Small intestine (tissue), 7 donors: ENCODE measurements around the gene CACUL1. TPM values are rescaled to one million over a fixed set of nuclear protein-coding genes. Genes with fewer than 3 reads are reported as not detected.
"Not testable (repeated sequence)": the region's sequence is repeated elsewhere in the genome, so short reads cannot be mapped to it uniquely, and the experiment has no call there.

Source experiments
- DNase-seq, 2 donors: peaks; one replicate each; pipeline versions ENCODE4 v3.0.0 to v3.0.0-alpha.2; 2013
- FAIRE-seq: peaks from 2 replicates; lab custom pipeline; 2012; peaks lifted over from hg19 to GRCh38; lab: Jason Lieb, UNC
- H3K27ac ChIP-seq, 3 donors: one replicate each; pipeline ENCODE4 v1.5.1; 2013; ENCODE audit warnings: low read length in 2 of 3, mild to moderate bottlenecking in 2 of 3, control low read depth in 1 of 3, inconsistent platforms in 1 of 3, low read depth in 1 of 3, moderate library complexity in 1 of 3
- H3K27me3 ChIP-seq, 3 donors: one replicate each; pipeline ENCODE4 v1.6.1; 2013; ENCODE audit warnings: low read length in 3 of 3, inconsistent platforms in 1 of 3; ENCODE audit not compliant: control insufficient read depth in 3 of 3, insufficient read depth in 3 of 3
- H3K36me3 ChIP-seq, 3 donors: one replicate each; pipeline ENCODE4 v1.6.1; 2013; ENCODE audit warnings: low read length in 3 of 3, inconsistent platforms in 1 of 3, low read depth in 1 of 3, mild to moderate bottlenecking in 1 of 3, moderate library complexity in 1 of 3; ENCODE audit not compliant: control insufficient read depth in 3 of 3, insufficient read depth in 2 of 3
- H3K4me1 ChIP-seq, 3 donors: one replicate each; pipeline ENCODE4 v1.6.1; 2013; ENCODE audit warnings: low read length in 2 of 3, inconsistent platforms in 1 of 3, low read depth in 1 of 3, mild to moderate bottlenecking in 1 of 3, moderate library complexity in 1 of 3; ENCODE audit not compliant: control insufficient read depth in 3 of 3, insufficient read depth in 2 of 3
- H3K4me3 ChIP-seq, 3 donors: one replicate each; pipeline ENCODE4 v1.5.1; 2013; ENCODE audit warnings: low read length in 3 of 3, control low read depth in 1 of 3, inconsistent platforms in 1 of 3, low read depth in 1 of 3, mild to moderate bottlenecking in 1 of 3, moderate library complexity in 1 of 3
- H3K9me3 ChIP-seq, 2 donors: one replicate each; pipeline ENCODE4 v1.6.1; 2013; ENCODE audit warnings: low read depth in 1 of 2, low read length in 1 of 2; ENCODE audit not compliant: control insufficient read depth in 2 of 2, insufficient read depth in 1 of 2
- WGBS, 3 donors: extraction: QIAGEN DNeasy Blood & Tissue Kit; methylation state at CpG; one replicate each; pipeline ENCODE4 v1.1.7; 2013; 5-methylcytosine and 5-hydroxymethylcytosine counted together
- polyA plus RNA-seq, 4 donors: library from polyadenylated mRNA; stranded (reverse) in 3 of 4; unstranded in 1 of 4; fragments of 200-250 nt in 3 of 4; fragments of 120-200 nt in 1 of 4; gene quantifications; one replicate each; pipeline versions ENCODE4 v1.2.1 to v1.2.3, GENCODE V29; 2013
- donor health status: healthy with polysubstance abuse.
- donor health status: control.
- donor health status: control.
- donor health status: Bipolar disorder and iron deficiency.
- donor health status: healthy.

Gene CACUL1
- polyA plus RNA-seq, 4 donors = 3.5 to 27.1 (median 6.7) TPM

DNA sequence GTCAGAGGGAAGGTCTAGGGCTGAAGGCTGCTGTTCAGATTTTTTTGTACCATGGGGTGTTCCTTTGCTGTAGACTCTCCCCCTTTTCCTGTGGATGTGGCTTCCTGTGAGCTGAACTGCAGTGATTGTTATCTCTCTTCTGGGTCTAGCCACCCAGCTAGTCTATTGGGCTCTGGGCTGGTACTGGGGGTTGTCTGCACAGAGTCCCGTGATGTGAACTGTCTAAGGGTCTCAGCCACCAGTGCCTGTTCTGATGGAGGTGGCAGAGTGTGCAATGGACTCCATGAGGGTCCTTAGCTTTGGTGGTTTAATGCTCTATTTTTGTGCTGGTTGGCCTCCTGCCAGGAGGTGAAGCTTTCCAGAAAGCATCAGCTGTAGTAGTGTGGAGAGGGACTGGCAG, 96.6 kb downstream of the CACUL1 start:
- H3K27me3 ChIP-seq, H3K36me3 ChIP-seq, DNase-seq, H3K4me3 ChIP-seq, FAIRE-seq, H3K4me1 ChIP-seq, H3K27ac ChIP-seq: not testable (repeated sequence)
- peaks cover 0 to 21% of the 10 kb centered on the region in 2 donors for H3K9me3 ChIP-seq
- WGBS, 3 donors = 54 to 83% (median 58%) methylated on average over 1 of the region's 1 CpG

DNA sequence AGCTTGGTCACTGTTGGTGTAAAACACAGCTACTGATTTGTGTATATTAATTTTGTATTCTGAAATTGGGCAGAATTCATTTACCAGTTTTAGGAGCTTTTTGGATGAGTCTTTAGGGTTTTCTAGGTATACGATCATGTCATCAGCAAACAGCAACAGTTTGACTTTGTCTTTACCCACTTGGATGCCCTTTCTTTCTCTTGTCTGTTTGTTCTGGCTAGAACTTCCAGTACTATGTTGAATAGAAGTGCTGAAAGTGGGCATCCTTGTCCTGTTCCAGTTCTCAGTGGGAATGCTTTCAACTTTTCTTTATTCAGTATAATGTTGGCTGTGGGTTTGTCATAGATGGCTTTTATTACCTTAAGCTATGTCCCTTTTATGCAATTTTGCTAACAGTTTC, 109.5 kb downstream of the CACUL1 start:
- H3K27ac ChIP-seq = not testable (repeated sequence)
- 59 to 90% (median 86%) methylated on average over 1 of the region's 1 CpG for WGBS, 3 donors

DNA sequence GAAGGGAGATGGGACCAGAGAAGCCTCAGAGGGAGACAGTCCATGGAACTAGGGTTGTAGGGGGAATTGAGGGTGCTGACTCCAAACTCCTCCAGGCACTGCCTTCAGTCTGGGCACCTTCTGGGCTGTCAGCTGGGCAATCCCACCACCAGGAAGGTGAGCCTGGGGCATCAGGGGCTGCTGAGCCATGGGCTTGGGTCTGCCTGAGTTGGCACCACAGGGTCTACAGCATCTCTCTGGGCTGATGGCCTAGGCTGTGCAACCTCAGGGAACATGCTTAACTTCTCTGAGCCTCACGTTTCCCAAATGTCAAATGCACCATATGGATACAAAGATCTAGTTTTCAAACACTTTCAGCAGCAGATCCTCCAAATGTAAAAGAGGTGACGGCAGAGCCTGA, 112.5 kb downstream of the CACUL1 start:
- peaks cover 0 to 8% of the 10 kb centered on the region in 2 donors for H3K9me3 ChIP-seq
- no peak for FAIRE-seq
- 60 to 73% (median 64%) methylated on average over 2 of the region's 2 CpGs for WGBS, 3 donors
- no peaks in the 10 kb centered on the region for H3K27me3 ChIP-seq
- H3K4me3 ChIP-seq = no peak overlapping the region
- no peak for DNase-seq
- H3K27ac ChIP-seq = no peak overlapping the region
- H3K36me3 ChIP-seq = no peaks in the 10 kb centered on the region
- no peaks in the 10 kb centered on the region for H3K4me1 ChIP-seq

More for the DNA sequence above, 109.5 kb downstream of the CACUL1 start:
- not testable (repeated sequence) for H3K27me3 ChIP-seq, FAIRE-seq, H3K36me3 ChIP-seq, H3K4me3 ChIP-seq, DNase-seq, H3K4me1 ChIP-seq, H3K9me3 ChIP-seq

DNA sequence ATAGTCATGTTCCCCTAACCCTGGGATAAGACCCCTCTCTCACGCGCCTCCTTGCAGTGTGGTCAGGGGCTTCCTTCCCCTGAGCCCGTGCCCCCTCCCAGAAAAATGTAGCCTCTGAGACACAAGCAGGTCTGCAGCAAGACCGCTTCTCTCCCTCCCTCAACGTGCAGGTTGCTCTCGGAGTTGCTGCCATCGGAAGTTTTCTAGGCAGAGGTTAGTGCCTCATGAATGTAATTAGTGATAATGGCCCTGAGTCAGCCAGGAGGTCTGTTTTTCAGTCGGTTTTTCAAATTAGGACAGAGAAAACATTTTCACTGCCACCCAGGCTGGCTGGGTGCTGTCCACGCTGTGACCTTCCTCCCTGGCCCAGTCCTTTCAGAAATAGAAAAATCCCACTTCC, 116.1 kb downstream of the CACUL1 start:
- no peaks in the 10 kb centered on the region for H3K27me3 ChIP-seq
- FAIRE-seq (no peak), DNase-seq (no peak)
- H3K9me3 ChIP-seq = peaks cover 0 to 8% of the 10 kb centered on the region in 2 donors
- WGBS, 3 donors = 71 to 80% (median 77%) methylated on average over 9 of the region's 9 CpGs
- H3K4me3 ChIP-seq = no peak overlapping the region
- no peak overlapping the region for H3K27ac ChIP-seq
- no peaks in the 10 kb centered on the region for H3K36me3 ChIP-seq
- no peaks in the 10 kb centered on the region for H3K4me1 ChIP-seq

DNA sequence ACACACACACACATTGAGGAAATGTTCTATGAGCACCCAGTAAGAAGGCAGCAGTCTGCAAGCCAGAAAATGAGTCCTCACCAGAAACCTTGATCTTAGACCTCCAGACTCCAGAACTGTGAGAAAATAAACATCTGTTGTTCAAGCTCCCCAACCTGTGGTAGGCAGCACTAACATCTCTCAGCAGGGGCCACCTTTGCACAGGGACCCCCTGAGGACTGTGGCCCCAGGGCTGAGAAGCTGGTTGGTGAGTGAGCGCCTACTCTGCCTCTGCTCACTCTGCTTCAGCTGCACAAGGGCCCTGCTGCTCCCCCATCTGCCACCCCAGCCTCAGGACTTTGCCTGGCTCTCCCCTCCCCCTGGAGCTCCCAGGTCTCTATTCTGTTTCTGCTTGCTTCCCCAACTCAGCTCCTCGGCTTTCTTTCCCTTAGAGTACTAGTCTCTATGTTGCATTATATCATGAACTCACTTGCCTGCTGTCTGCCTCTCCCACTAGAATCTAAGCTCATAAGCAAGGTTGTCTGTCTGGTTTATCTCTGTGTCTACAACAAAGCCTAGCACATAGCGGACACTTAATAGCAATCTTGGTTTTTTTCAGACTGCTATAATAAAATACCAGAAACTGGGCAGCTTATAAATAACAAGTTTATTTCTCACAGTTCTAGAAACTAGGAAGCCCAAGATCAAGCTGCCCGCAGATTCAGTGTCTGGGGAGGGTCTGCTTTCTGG, 118.9 kb downstream of the CACUL1 start:
- WGBS, 3 donors = 75 to 80% (median 77%) methylated on average over 4 of the region's 4 CpGs
- FAIRE-seq (no peak), DNase-seq (no peak)
- Histone ChIP-seq H3K27me3 (peaks cover 0 to 3% (median 0%) of the 10 kb centered on the region in 3 donors), H3K9me3 (peaks cover 0 to 5% of the 10 kb centered on the region in 2 donors), H3K27ac (no peak overlapping the region), H3K4me3 (no peak overlapping the region), H3K4me1 (no peaks in the 10 kb centered on the region), H3K36me3 (no peaks in the 10 kb centered on the region)

DNA sequence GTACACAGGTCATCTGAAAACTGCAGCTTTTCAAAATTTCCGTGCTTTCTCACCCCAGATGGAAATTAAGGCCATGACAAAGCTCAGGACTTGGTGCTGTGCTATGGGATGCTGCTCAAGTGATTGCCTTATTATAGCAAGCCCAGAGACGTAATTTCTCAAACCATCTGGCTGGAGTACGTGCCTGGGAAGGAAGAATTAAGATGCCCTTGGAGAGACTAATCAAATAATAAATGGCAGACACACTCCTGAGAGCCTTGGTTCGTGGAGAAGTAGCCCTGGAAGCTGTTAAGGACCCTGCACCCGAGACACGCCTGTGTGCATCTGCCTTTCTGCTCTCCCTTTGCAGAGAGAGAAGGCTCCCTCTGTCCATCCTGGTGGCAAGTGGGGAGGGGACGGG, 121.0 kb downstream of the CACUL1 start:
- DNase-seq (no peak), FAIRE-seq (no peak)
- H3K27me3 ChIP-seq = peaks cover 0 to 3% (median 3%) of the 10 kb centered on the region in 3 donors
- H3K4me1 ChIP-seq = no peaks in the 10 kb centered on the region
- H3K4me3 ChIP-seq = no peak overlapping the region
- WGBS, 3 donors = 43 to 65% (median 54%) methylated on average over 7 of the region's 7 CpGs
- no peaks in the 10 kb centered on the region for H3K9me3 ChIP-seq
- H3K27ac ChIP-seq = no peak overlapping the region
- no peaks in the 10 kb centered on the region for H3K36me3 ChIP-seq

DNA sequence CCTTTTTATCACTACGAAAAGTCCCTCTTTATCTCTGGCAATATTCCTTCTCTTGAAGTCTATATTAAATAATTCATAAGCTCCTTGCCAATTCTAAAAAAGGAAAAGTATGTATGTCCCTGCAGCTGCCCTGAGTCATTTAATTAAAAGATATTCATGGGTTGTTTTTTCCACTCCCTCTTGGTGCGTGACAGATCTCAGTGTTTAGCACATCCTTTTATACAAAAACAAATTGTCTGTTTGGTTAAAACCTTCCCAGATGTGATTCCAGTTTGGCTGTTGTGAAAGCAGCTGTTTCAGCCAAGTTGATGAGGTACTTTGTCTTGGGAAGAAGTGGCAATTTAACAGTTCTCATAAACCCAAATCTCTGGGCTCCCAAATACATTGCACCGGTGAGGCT, 125.6 kb downstream of the CACUL1 start:
- Histone ChIP-seq H3K27me3 (peaks cover 0 to 6% (median 5%) of the 10 kb centered on the region in 3 donors), H3K9me3 (no peaks in the 10 kb centered on the region), H3K36me3 (no peaks in the 10 kb centered on the region), H3K4me1 (no peaks in the 10 kb centered on the region), H3K27ac (no peak overlapping the region), H3K4me3 (no peak overlapping the region)
- FAIRE-seq (no peak), DNase-seq (no peak)
- 49 to 62% (median 57%) methylated on average over 3 of the region's 3 CpGs for WGBS, 3 donors

DNA sequence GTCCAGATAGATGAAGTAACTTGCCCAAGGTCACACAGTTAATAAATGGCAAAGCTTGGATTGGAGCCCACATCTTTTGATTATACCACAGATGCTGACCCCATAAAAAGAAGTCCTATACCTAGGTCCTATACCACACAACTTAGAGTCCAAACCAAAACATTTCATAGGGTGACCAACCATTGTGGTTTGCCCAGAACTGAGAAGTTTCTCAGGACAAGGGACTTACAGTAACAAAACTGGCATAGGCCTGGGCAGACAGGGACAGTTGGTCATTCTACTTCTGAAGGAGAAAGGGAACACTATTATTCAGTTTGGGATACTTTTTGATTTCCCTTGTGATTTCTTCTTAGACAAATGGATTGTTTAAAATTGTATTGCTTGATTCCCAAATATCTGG, 126.4 kb downstream of the CACUL1 start:
- no peak overlapping the region for H3K27ac ChIP-seq
- no peaks in the 10 kb centered on the region for H3K4me1 ChIP-seq
- H3K4me3 ChIP-seq = no peak overlapping the region
- H3K27me3 ChIP-seq = peaks cover 0 to 6% (median 5%) of the 10 kb centered on the region in 3 donors
- DNase-seq (no peak), FAIRE-seq (no peak)
- H3K36me3 ChIP-seq = no peaks in the 10 kb centered on the region
- no peaks in the 10 kb centered on the region for H3K9me3 ChIP-seq

DNA sequence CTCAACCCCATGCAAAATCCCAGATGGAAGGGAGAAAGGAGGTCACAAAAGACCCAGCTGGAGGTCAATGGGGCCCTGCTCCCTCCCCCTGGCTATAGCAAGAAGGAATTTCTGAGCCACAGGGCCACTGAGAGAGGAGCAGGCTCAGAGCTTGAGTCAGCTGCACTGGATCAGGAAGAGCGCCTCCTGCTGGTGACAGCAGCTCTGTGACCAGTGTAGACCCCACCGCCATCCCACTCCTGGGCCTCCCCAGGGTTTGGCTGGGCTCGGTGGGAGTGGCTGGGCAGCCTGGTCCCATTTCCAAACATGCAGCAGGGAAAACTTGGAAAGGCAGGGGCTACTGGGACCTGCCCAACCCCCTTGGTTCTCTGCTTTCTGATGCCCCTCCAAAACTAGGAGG, 127.8 kb downstream of the CACUL1 start:
- peaks cover 0 to 6% (median 5%) of the 10 kb centered on the region in 3 donors for H3K27me3 ChIP-seq
- H3K4me1 ChIP-seq = no peaks in the 10 kb centered on the region
- no peaks in the 10 kb centered on the region for H3K36me3 ChIP-seq
- H3K27ac ChIP-seq = no peak overlapping the region
- no peak for DNase-seq
- FAIRE-seq = no peak
- no peak overlapping the region for H3K4me3 ChIP-seq
- no peaks in the 10 kb centered on the region for H3K9me3 ChIP-seq
- WGBS, 3 donors = 43 to 66% (median 48%) methylated on average over 3 of the region's 3 CpGs
